Choroid plexus epithelial cell (primary cell): Measurements from ENCODE around the gene MAML2.
A peak's percentile ranks its signal among the peaks of the same experiment; 100 is the strongest.

Experiments used
- DNase-seq: peaks from one replicate; pipeline ENCODE4 v3.0.0-alpha.2; 2010; ENCODE audit warnings: low read depth
- H3K4me3 ChIP-seq: 2 replicates; pipeline ENCODE4 v1.5.1; 2011; ENCODE audit warnings: low read depth, mild to moderate bottlenecking, control low read depth, low read length, moderate library complexity
- CTCF ChIP-seq: conservative IDR thresholded peaks from 2 replicates; pipeline ENCODE4 v1.5.1; 2011; ENCODE audit warnings: low read depth, mild to moderate bottlenecking, control low read depth, inconsistent platforms, low read length, moderate library complexity

MAML2 gene

GRCh38 chr11:96035031-96035739 lies 307.8 kb downstream of the MAML2 start:
- H3K4me3 ChIP-seq = no peak overlapping the region
- DNase-seq = peak; percentile 67
- no peak for TF ChIP-seq CTCF

- no peak overlapping the region for H3K4me3 ChIP-seq
- no peak for DNase-seq
- TF ChIP-seq CTCF = no peak
These were observed 309.4 kb downstream of the MAML2 start for GRCh38 chr11:96033599-96033998.

- H3K4me3 ChIP-seq = no peak overlapping the region
- no peak for DNase-seq
- no peak for TF ChIP-seq CTCF
These were observed 309.9 kb downstream of the MAML2 start for GRCh38 chr11:96033095-96033494.

GRCh38 chr11:96028746-96029145 lies 314.2 kb downstream of the MAML2 start:
- no peak for DNase-seq
- H3K4me3 ChIP-seq = no peak overlapping the region
- no peak for TF ChIP-seq CTCF

- TF ChIP-seq CTCF = no peak
- DNase-seq = no peak
- H3K4me3 ChIP-seq = no peak overlapping the region
These were observed 316.0 kb downstream of the MAML2 start for GRCh38 chr11:96027021-96027420.

GRCh38 chr11:96026310-96026709 lies 316.7 kb downstream of the MAML2 start:
- TF ChIP-seq CTCF = no peak
- no peak overlapping the region for H3K4me3 ChIP-seq
- no peak for DNase-seq

GRCh38 chr11:96024666-96025065 lies 318.3 kb downstream of the MAML2 start:
- TF ChIP-seq CTCF = no peak
- no peak for DNase-seq
- H3K4me3 ChIP-seq = no peak overlapping the region
